SU-DHL-6 (cell line): ENCODE measurements around the gene RFLNA.

Experiments used
- H2AFZ ChIP-seq: fragments of 200-600 bp; sonication (generic); 2 replicates; pipeline ENCODE4 v1.6.1; 2014; ENCODE audit warnings: low read depth, mild to moderate bottlenecking, moderate library complexity, mixed read lengths, antibody characterized with exemption, low read length; ENCODE audit not compliant: severe bottlenecking
- H3F3A ChIP-seq: fragments of 200-600 bp; shearing (Covaris generic); 2 replicates; pipeline ENCODE4 v1.6.0; 2016; ENCODE audit warnings: antibody characterized with exemption, mild to moderate bottlenecking; ENCODE audit not compliant: insufficient read depth
- H3K27ac ChIP-seq: fragments of 200-600 bp; sonication (generic); 2 replicates; pipeline ENCODE4 v1.5.1; 2016; ENCODE audit warnings: low read depth, mild to moderate bottlenecking, low read length, moderate library complexity, mixed read lengths
- H3K27me3 ChIP-seq: fragments of 200-600 bp; sonication (generic), shearing (Covaris generic); 2 replicates; pipeline ENCODE4 v1.6.0; 2014; ENCODE audit warnings: mild to moderate bottlenecking, low read length
- H3K36me3 ChIP-seq: fragments of 200-600 bp; sonication (generic); 2 replicates; pipeline ENCODE4 v1.6.1; 2014; ENCODE audit warnings: mild to moderate bottlenecking, low read length, mixed read lengths
- H3K4me2 ChIP-seq: fragments of 300-600, 200-600 bp; shearing (Covaris generic), sonication (generic); 2 replicates; pipeline ENCODE4 v1.6.0; 2014; ENCODE audit warnings: low read length, low read depth, mild to moderate bottlenecking; ENCODE audit not compliant: poor library complexity, severe bottlenecking
- H3K4me3 ChIP-seq: fragments of 200-600 bp; sonication (generic); 2 replicates; pipeline ENCODE4 v1.5.1; 2014; ENCODE audit warnings: antibody characterized with exemption, low read length, mild to moderate bottlenecking, mixed read lengths; ENCODE audit not compliant: insufficient read depth, poor library complexity, severe bottlenecking
- H3K79me2 ChIP-seq: fragments of 200-600 bp; sonication (generic); 2 replicates; pipeline ENCODE4 v1.6.1; 2014; ENCODE audit warnings: mild to moderate bottlenecking, low read length, moderate library complexity; ENCODE audit not compliant: insufficient read depth
- H3K9ac ChIP-seq: fragments of 200-600 bp; sonication (generic); 2 replicates; pipeline ENCODE4 v1.7.0; 2014; ENCODE audit warnings: mild to moderate bottlenecking, low read length
- H3K9me2 ChIP-seq: fragments of 200-600 bp; sonication (generic); replicated peaks from 2 replicates; pipeline ENCODE4 v1.6.1; 2014; ENCODE audit warnings: low read length; ENCODE audit not compliant: insufficient read depth
- H3K9me3 ChIP-seq: fragments of 200-600 bp; sonication (generic); 2 replicates; pipeline ENCODE4 v1.6.1; 2014; ENCODE audit warnings: low read length, mixed read lengths; ENCODE audit not compliant: insufficient read depth
- H4K20me1 ChIP-seq: fragments of 200-600 bp; sonication (generic); 2 replicates; pipeline ENCODE4 v1.6.1; 2014; ENCODE audit warnings: low read depth, mild to moderate bottlenecking, antibody characterized with exemption, low read length, moderate library complexity, mixed read lengths
- CTCF ChIP-seq: fragments of 200-600 bp; sonication (generic); IDR thresholded peaks from one replicate; pipeline ENCODE4 v1.5.1; 2017; ENCODE audit warnings: antibody characterized with exemption, mild to moderate bottlenecking, low read length, moderate library complexity; ENCODE audit not compliant: insufficient read depth, poor library complexity, severe bottlenecking
- EZH2phosphoT487 ChIP-seq: fragments of 200-600 bp; sonication (generic), shearing (Covaris generic); conservative IDR thresholded peaks from 2 replicates; pipeline ENCODE4 v1.6.1; 2018; ENCODE audit warnings: mild to moderate bottlenecking, antibody characterized with exemption, low read length, moderate library complexity, mixed read lengths

RFLNA gene

GRCh38 chr12:124295431-124296058, 652 bp downstream of the RFLNA start:
- H4K20me1 ChIP-seq = no peaks in the 10 kb centered on the region
- no peak overlapping the region for H3K9ac ChIP-seq
- no peak for TF ChIP-seq EZH2phosphoT487
- no peak for TF ChIP-seq CTCF
- no peak overlapping the region for H2AFZ ChIP-seq
- no peaks in the 10 kb centered on the region for H3K79me2 ChIP-seq
- no peak overlapping the region for H3K27ac ChIP-seq
- no peaks in the 10 kb centered on the region for H3F3A ChIP-seq
- H3K27me3 ChIP-seq = no peaks in the 10 kb centered on the region
- no peak overlapping the region for H3K4me3 ChIP-seq
- no peak overlapping the region for H3K4me2 ChIP-seq
- no peaks in the 10 kb centered on the region for H3K9me2 ChIP-seq
- no peaks in the 10 kb centered on the region for H3K36me3 ChIP-seq
- no peaks in the 10 kb centered on the region for H3K9me3 ChIP-seq

GRCh38 chr12:124296295-124296915, 1.5 kb downstream of the RFLNA start:
- Histone ChIP-seq H3K9me2 (no peaks in the 10 kb centered on the region), H3K4me2 (no peak overlapping the region)

GRCh38 chr12:124296916-124297351, 2.0 kb downstream of the RFLNA start:
- Histone ChIP-seq H2AFZ (no peak overlapping the region), H3F3A (no peaks in the 10 kb centered on the region), H3K9me2 (no peaks in the 10 kb centered on the region), H3K79me2 (no peaks in the 10 kb centered on the region), H4K20me1 (no peaks in the 10 kb centered on the region), H3K9ac (no peak overlapping the region), H3K4me2 (no peak overlapping the region), H3K36me3 (no peaks in the 10 kb centered on the region), H3K27me3 (no peaks in the 10 kb centered on the region), H3K4me3 (no peak overlapping the region), H3K27ac (no peak overlapping the region), H3K9me3 (no peaks in the 10 kb centered on the region)
- TF ChIP-seq CTCF (no peak), EZH2phosphoT487 (no peak)

More at GRCh38 chr12:124296295-124296915, 1.5 kb downstream of the RFLNA start:
- Histone ChIP-seq H3K79me2 (no peaks in the 10 kb centered on the region), H4K20me1 (no peaks in the 10 kb centered on the region), H3K9ac (no peak overlapping the region), H3K27ac (no peak overlapping the region), H3K9me3 (no peaks in the 10 kb centered on the region), H3K4me3 (no peak overlapping the region), H2AFZ (no peak overlapping the region), H3K27me3 (no peaks in the 10 kb centered on the region), H3K36me3 (no peaks in the 10 kb centered on the region), H3F3A (no peaks in the 10 kb centered on the region)
- TF ChIP-seq CTCF (no peak), EZH2phosphoT487 (no peak)
